ENCODE data around the gene CXCL14. TPM values are rescaled to one million over a fixed set of nuclear protein-coding genes. Genes with fewer than 3 reads are reported as not detected.

The CXCL14 gene
- total RNA-seq, 2 donors from 2014 or later, result 0.20 to 0.44 TPM

GRCh38 chr5:135571902-135572301 is 6.9 kb downstream of the CXCL14 start:
- Histone ChIP-seq H3K4me3 (ENCODE audit: low read length) (no peak overlapping the region), H3K27me3 (ENCODE audit: control insufficient read depth, insufficient read depth, low read length, poor library complexity, severe bottlenecking) (peaks cover 3% of the 10 kb centered on the region), H3K27ac (ENCODE audit: low read depth, low read length) (no peak overlapping the region), H3K9ac (ENCODE audit: extremely low read depth, low read length, poor library complexity, severe bottlenecking) (no peak overlapping the region), H3K9me3 (ENCODE audit: control insufficient read depth, low read length) (no peaks in the 10 kb centered on the region), H3K4me1 (ENCODE audit: control insufficient read depth, insufficient read depth, low read length) (peaks cover 12% of the 10 kb centered on the region), H3K36me3 (ENCODE audit: control insufficient read depth, insufficient read depth, low read length) (no peaks in the 10 kb centered on the region)
- peaks cover 35% of the 10 kb centered on the region for H3K27me3 Mint-ChIP-seq (ENCODE audit: insufficient read depth)
- no peaks in the 10 kb centered on the region for H3K9me3 Mint-ChIP-seq
- no peak overlapping the region for H3K4me3 Mint-ChIP-seq
- no peaks in the 10 kb centered on the region for H3K36me3 Mint-ChIP-seq (ENCODE audit: low read depth)
- 84 to 94% methylated on average over 5 to 9 of the region's 9 CpGs for WGBS, 2 experiments (ENCODE audit: insufficient coverage in 1 of 2, insufficient read length in 1 of 2)
- no peak overlapping the region for H3K27ac Mint-ChIP-seq
- DNase-seq, result no peak
- no peak for TF ChIP-seq CTCF (conservative IDR thresholded peaks at IDR 0.05)
- H3K4me1 Mint-ChIP-seq, result peaks cover 9% of the 10 kb centered on the region

DNA sequence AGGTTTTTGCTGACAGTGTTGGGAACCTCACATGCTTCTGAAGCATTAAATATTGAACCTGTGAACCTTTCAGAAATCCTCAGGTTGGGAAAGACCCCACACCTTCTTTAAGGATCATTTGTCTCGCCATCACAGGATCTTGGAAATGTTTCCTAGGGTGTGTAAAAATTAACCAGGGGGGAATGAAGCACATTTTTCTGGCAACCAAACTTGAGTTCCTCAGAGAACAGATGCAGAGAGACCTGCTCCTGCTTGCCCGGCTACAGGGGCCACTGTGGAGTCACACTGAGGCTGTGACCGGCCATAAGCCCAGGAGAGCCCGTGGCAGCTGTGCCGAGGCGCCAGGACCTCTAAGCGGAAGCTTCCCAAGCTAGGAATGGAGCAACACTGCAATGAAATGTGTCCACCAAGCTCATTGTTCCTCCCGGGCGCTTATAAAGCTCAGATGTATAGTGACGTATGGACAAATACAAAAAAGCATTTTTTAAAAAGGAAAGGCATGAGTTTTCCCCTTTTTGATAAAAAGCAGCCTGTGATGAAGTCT is 7.7 kb downstream of the CXCL14 start:
- H3K9ac ChIP-seq (ENCODE audit: extremely low read depth, low read length, poor library complexity, severe bottlenecking), result no peak overlapping the region
- Mint-ChIP-seq H3K9me3 (no peaks in the 10 kb centered on the region), H3K36me3 (ENCODE audit: low read depth) (no peaks in the 10 kb centered on the region), H3K4me1 (peaks cover 2% of the 10 kb centered on the region), H3K4me3 (no peak overlapping the region), H3K27me3 (ENCODE audit: insufficient read depth) (peaks cover 33% of the 10 kb centered on the region), H3K27ac (no peak overlapping the region)
- H3K36me3 ChIP-seq (ENCODE audit: control insufficient read depth, insufficient read depth, low read length), result no peaks in the 10 kb centered on the region
- no peak for DNase-seq
- no peaks in the 10 kb centered on the region for H3K27me3 ChIP-seq (ENCODE audit: control insufficient read depth, insufficient read depth, low read length, poor library complexity, severe bottlenecking)
- peaks cover 6% of the 10 kb centered on the region for H3K4me1 ChIP-seq (ENCODE audit: control insufficient read depth, insufficient read depth, low read length)
- no peak for TF ChIP-seq CTCF (conservative IDR thresholded peaks at IDR 0.05)
- 90 to 94% methylated on average over 7 to 10 of the region's 10 CpGs for WGBS, 2 experiments (ENCODE audit: insufficient coverage in 1 of 2, insufficient read length in 1 of 2)
- H3K4me3 ChIP-seq (ENCODE audit: low read length), result no peak overlapping the region
- no peaks in the 10 kb centered on the region for H3K9me3 ChIP-seq (ENCODE audit: control insufficient read depth, low read length)
- H3K27ac ChIP-seq (ENCODE audit: low read depth, low read length), result no peak overlapping the region

DNA sequence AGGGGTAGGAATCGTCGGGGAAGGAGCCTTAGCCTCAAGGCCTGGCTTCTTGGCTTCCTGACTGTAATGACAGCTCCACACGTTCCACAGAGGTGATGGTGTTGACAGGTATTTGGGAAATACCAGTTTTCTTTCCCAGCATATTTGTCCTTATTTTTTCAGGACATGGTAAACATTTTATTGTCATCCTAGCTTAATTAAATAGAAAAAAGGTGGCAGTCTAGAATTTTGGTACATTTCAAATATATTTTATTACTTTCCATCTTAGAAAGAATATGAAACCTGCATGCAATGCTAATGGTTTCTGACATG is 8.4 kb downstream of the CXCL14 start:
- no peak for DNase-seq
- no peaks in the 10 kb centered on the region for H3K9me3 ChIP-seq (ENCODE audit: control insufficient read depth, low read length)
- no peak overlapping the region for H3K27ac Mint-ChIP-seq
- no peak overlapping the region for H3K9ac ChIP-seq (ENCODE audit: extremely low read depth, low read length, poor library complexity, severe bottlenecking)
- 53% methylated on average over 3 of the region's 3 CpGs; no CpG with 5 or more reads in 1 of the 2 experiments for WGBS, 2 experiments (ENCODE audit: insufficient coverage in 1 of 2, insufficient read length in 1 of 2)
- no peak overlapping the region for H3K27ac ChIP-seq (ENCODE audit: low read depth, low read length)
- H3K36me3 Mint-ChIP-seq (ENCODE audit: low read depth), result no peaks in the 10 kb centered on the region
- H3K9me3 Mint-ChIP-seq, result no peaks in the 10 kb centered on the region
- TF ChIP-seq CTCF (conservative IDR thresholded peaks at IDR 0.05), result no peak
- no peaks in the 10 kb centered on the region for H3K36me3 ChIP-seq (ENCODE audit: control insufficient read depth, insufficient read depth, low read length)
- peaks cover under 1% of the 10 kb centered on the region for H3K4me1 Mint-ChIP-seq
- no peak overlapping the region for H3K4me3 ChIP-seq (ENCODE audit: low read length)
- peaks cover 34% of the 10 kb centered on the region for H3K27me3 Mint-ChIP-seq (ENCODE audit: insufficient read depth)
- no peaks in the 10 kb centered on the region for H3K4me1 ChIP-seq (ENCODE audit: control insufficient read depth, insufficient read depth, low read length)
- no peak overlapping the region for H3K4me3 Mint-ChIP-seq
- H3K27me3 ChIP-seq (ENCODE audit: control insufficient read depth, insufficient read depth, low read length, poor library complexity, severe bottlenecking), result no peaks in the 10 kb centered on the region
